ENCODE data around the gene GNAL. TPM values are rescaled to one million over a fixed set of nuclear protein-coding genes. Genes with fewer than 3 reads are reported as not detected.

GNAL gene
- total RNA-seq, 1 experiment from 2014 or later, result 4.6 TPM

- Histone ChIP-seq H3K9me2 (ENCODE audit: insufficient read depth) (no peaks in the 10 kb centered on the region), H4K20me1 (ENCODE audit: insufficient read depth) (no peaks in the 10 kb centered on the region), H3K36me3 (ENCODE audit: control insufficient read depth in 1 of 2, insufficient read depth in 2 of 2, low read length in 2 of 2) (no peaks in the 10 kb centered on the region), H3K9ac (ENCODE audit: low read length) (no peak overlapping the region), H3K27ac (ENCODE audit: low read depth, low read length) (no peak overlapping the region), H3K4me1 (ENCODE audit: control insufficient read depth in 1 of 2, insufficient read depth in 2 of 2, low read length in 2 of 2) (peaks cover 0 to 4% of the 10 kb centered on the region in 2 experiments; a peak in 2 of 4 replicates), H3K4me2 (ENCODE audit: low read length) (no peak overlapping the region), H3K9me3 (ENCODE audit: control insufficient read depth in 1 of 2, insufficient read depth in 1 of 2, low read depth in 1 of 2, low read length in 2 of 2) (no peaks in the 10 kb centered on the region), H3K79me2 (ENCODE audit: insufficient read depth, low read length) (no peaks in the 10 kb centered on the region), H3K27me3 (ENCODE audit: insufficient read depth, low read length) (peaks cover 31% of the 10 kb centered on the region; the same call in 1 of the 2 replicates), H3K4me3 (replicated peaks in 1 of 2; ENCODE audit: low read depth in 1 of 2, low read length in 2 of 2) (no peak overlapping the region), H2AFZ (ENCODE audit: low read depth, low read length, poor library complexity, severe bottlenecking) (no peak overlapping the region)
- intact Hi-C loops (cut with micrococcal nuclease), result loop anchor here (5.0 to 10.0 kb wide), 2 partner anchors 376 to 578 kb away; no protein-coding TSS in a partner anchor
- no peak for ATAC-seq
- no TSS peak for BruUV-seq (replicated peaks)
- ChIA-PET POLR2A (no interaction called here), RAD21 (ENCODE audit: low non-redundant PET in 1 of 2, low total read pairs in 2 of 2, uncharacterized antibody in 2 of 2, unreplicated experiment in 2 of 2) (no interaction called here), CTCF (no interaction called here)
- no peak for DNase-seq (ENCODE audit: low read depth, low spot score)
- no peak for TF ChIP-seq ZBTB33 (IDR thresholded peaks at IDR 0.05; ENCODE audit: extremely low read depth, insufficient replicate concordance, low read length)
These were observed 30.1 kb upstream of the GNAL start for GRCh38 chr18:11658989-11659388.

- H3K79me2 ChIP-seq (ENCODE audit: insufficient read depth, low read length), result no peaks in the 10 kb centered on the region
- RAD21 ChIA-PET (ENCODE audit: low non-redundant PET in 1 of 2, low total read pairs in 2 of 2, uncharacterized antibody in 2 of 2, unreplicated experiment in 2 of 2), result no interaction called here
- TF ChIP-seq REST (IDR thresholded peaks at IDR 0.05; ENCODE audit: low read depth) (no peak), TCF7L2 (IDR thresholded peaks at IDR 0.05; ENCODE audit: borderline replicate concordance, extremely low read depth, insufficient read depth, insufficient read length) (no peak), MAX (IDR thresholded peaks at IDR 0.05) (no peak)
- BruUV-seq (replicated peaks), result no TSS peak
- CTCF ChIA-PET, result no interaction called here
- H4K20me1 ChIP-seq (ENCODE audit: insufficient read depth), result no peaks in the 10 kb centered on the region
- H3K27ac ChIP-seq (ENCODE audit: low read depth, low read length), result no peak overlapping the region
- H3K4me1 ChIP-seq (ENCODE audit: control insufficient read depth in 1 of 2, insufficient read depth in 2 of 2, low read length in 2 of 2), result no peaks in the 10 kb centered on the region
- no peaks in the 10 kb centered on the region for H3K9me2 ChIP-seq (ENCODE audit: insufficient read depth)
- H3K9ac ChIP-seq (ENCODE audit: low read length), result no peak overlapping the region
- H3K36me3 ChIP-seq (ENCODE audit: control insufficient read depth in 1 of 2, insufficient read depth in 2 of 2, low read length in 2 of 2), result no peaks in the 10 kb centered on the region
- no peak overlapping the region for H3K4me3 ChIP-seq (replicated peaks in 1 of 2; ENCODE audit: low read depth in 1 of 2, low read length in 2 of 2)
- H3K27me3 ChIP-seq (ENCODE audit: insufficient read depth, low read length), result peaks cover 48% of the 10 kb centered on the region
- H3K4me2 ChIP-seq (ENCODE audit: low read length), result no peak overlapping the region
- DNase-seq (ENCODE audit: low read depth, low spot score) (no peak), ATAC-seq (no peak)
- intact Hi-C loops (cut with micrococcal nuclease), result no loop called here
- H2AFZ ChIP-seq (ENCODE audit: low read depth, low read length, poor library complexity, severe bottlenecking), result no peak overlapping the region
- no peaks in the 10 kb centered on the region for H3K9me3 ChIP-seq (ENCODE audit: control insufficient read depth in 1 of 2, insufficient read depth in 1 of 2, low read depth in 1 of 2, low read length in 2 of 2)
- POLR2A ChIA-PET, result no interaction called here
These were observed 28.4 kb upstream of the GNAL start for GRCh38 chr18:11660691-11661090.

Measured in HCT116 (cell line).